ENCODE data around the gene OR10A7. TPM values are rescaled to one million over a fixed set of nuclear protein-coding genes. Genes with fewer than 3 reads are reported as not detected.

Gene OR10A7
- polyA plus RNA-seq, 1 donor from 2014 or later: not detected

- H3K9me2 ChIP-seq (ENCODE audit: insufficient read depth, low read length): no peaks in the 10 kb centered on the region
Observed at GRCh38 chr12:55227643-55228042, 6.8 kb downstream of the OR10A7 start.

GRCh38 chr12:55244309-55244708 is 23.5 kb downstream of the OR10A7 start, which contains the start of gene OR6C74:
TSS of gene OR6C74 (plus strand) at chr12:55244609. CDS start at chr12:55247288, 2,679 bp downstream.
- no peaks in the 10 kb centered on the region for H3K9me2 ChIP-seq (ENCODE audit: insufficient read depth, low read length)
- H2AFZ ChIP-seq (ENCODE audit: low read depth, low read length): no peak within 1 kb of the TSS
- H3K36me3 ChIP-seq (ENCODE audit: insufficient read depth, low read length): no peaks in the 10 kb centered on the region
- H3F3A ChIP-seq (ENCODE audit: insufficient read depth, low read length, poor library complexity, severe bottlenecking): no peaks in the 10 kb centered on the region
- H4K20me1 ChIP-seq (ENCODE audit: insufficient read depth): no peaks in the 10 kb centered on the region
- no peak within 1 kb of the TSS for H3K4me3 ChIP-seq (ENCODE audit: low read length)
- H3K9me3 ChIP-seq (ENCODE audit: low read length): no peaks in the 10 kb centered on the region
- H3K27ac ChIP-seq (ENCODE audit: low read length): no peak within 1 kb of the TSS
- H3K27me3 ChIP-seq (ENCODE audit: insufficient read depth, low read depth, low read length): no peaks in the 10 kb centered on the region
- H3K79me2 ChIP-seq (replicated peaks; ENCODE audit: insufficient read depth, low read length): no peaks in the 10 kb centered on the region
- H3K4me2 ChIP-seq (ENCODE audit: low read length): no peak within 1 kb of the TSS
- no peak within 1 kb of the TSS for H3K9ac ChIP-seq (ENCODE audit: low read length)
- TF ChIP-seq MXI1 (conservative IDR thresholded peaks at IDR 0.05; ENCODE audit: poor library complexity, severe bottlenecking) (no peak), RAD21 (conservative IDR thresholded peaks at IDR 0.05) (no peak), TAF1 (IDR thresholded peaks at IDR 0.05; ENCODE audit: low read depth) (no peak), REST (IDR thresholded peaks at IDR 0.05; ENCODE audit: borderline replicate concordance) (no peak), SMC3 (conservative IDR thresholded peaks at IDR 0.05; ENCODE audit: poor library complexity) (no peak), EP300 (conservative IDR thresholded peaks at IDR 0.05; ENCODE audit: poor library complexity, severe bottlenecking) (no peak), CTCF (IDR thresholded peaks at IDR 0.05; ENCODE audit: poor library complexity, severe bottlenecking) (no peak)

More at GRCh38 chr12:55227643-55228042, 6.8 kb downstream of the OR10A7 start:
- Histone ChIP-seq H3K9me3 (ENCODE audit: low read length) (no peaks in the 10 kb centered on the region), H3K36me3 (ENCODE audit: insufficient read depth, low read length) (no peaks in the 10 kb centered on the region), H3K27ac (ENCODE audit: low read length) (no peak overlapping the region), H3K9ac (ENCODE audit: low read length) (no peak overlapping the region), H3K4me3 (ENCODE audit: low read length) (no peak overlapping the region), H3K27me3 (ENCODE audit: insufficient read depth, low read depth, low read length) (no peaks in the 10 kb centered on the region), H3K4me2 (ENCODE audit: low read length) (no peak overlapping the region), H3F3A (ENCODE audit: insufficient read depth, low read length, poor library complexity, severe bottlenecking) (no peaks in the 10 kb centered on the region), H2AFZ (ENCODE audit: low read depth, low read length) (no peak overlapping the region), H4K20me1 (ENCODE audit: insufficient read depth) (no peaks in the 10 kb centered on the region), H3K79me2 (replicated peaks; ENCODE audit: insufficient read depth, low read length) (no peaks in the 10 kb centered on the region)
- TF ChIP-seq MXI1 (conservative IDR thresholded peaks at IDR 0.05; ENCODE audit: poor library complexity, severe bottlenecking) (no peak), REST (IDR thresholded peaks at IDR 0.05; ENCODE audit: borderline replicate concordance) (no peak), CTCF (IDR thresholded peaks at IDR 0.05; ENCODE audit: poor library complexity, severe bottlenecking) (no peak), EZH2 (IDR thresholded peaks at IDR 0.05; ENCODE audit: borderline replicate concordance, insufficient read depth, low read length, poor library complexity, severe bottlenecking) (no peak), TAF1 (IDR thresholded peaks at IDR 0.05; ENCODE audit: low read depth) (no peak), POLR2AphosphoS5 (IDR thresholded peaks at IDR 0.05) (no peak), RAD21 (conservative IDR thresholded peaks at IDR 0.05) (no peak), SMC3 (conservative IDR thresholded peaks at IDR 0.05; ENCODE audit: poor library complexity) (no peak), EP300 (conservative IDR thresholded peaks at IDR 0.05; ENCODE audit: poor library complexity, severe bottlenecking) (no peak)
